Choroid plexus epithelial cell (primary cell): Measurements from ENCODE around the gene UGT2A2.

Source experiments
- DNase-seq: peaks from one replicate; pipeline ENCODE4 v3.0.0-alpha.2; 2010; ENCODE audit warnings: low read depth
- H3K4me3 ChIP-seq: 2 replicates; pipeline ENCODE4 v1.5.1; 2011; ENCODE audit warnings: low read depth, mild to moderate bottlenecking, control low read depth, low read length, moderate library complexity
- CTCF ChIP-seq: conservative IDR thresholded peaks from 2 replicates; pipeline ENCODE4 v1.5.1; 2011; ENCODE audit warnings: low read depth, mild to moderate bottlenecking, control low read depth, inconsistent platforms, low read length, moderate library complexity

The UGT2A2 gene

GRCh38 chr4:69610484-69610883 is 29.0 kb downstream of the UGT2A2 start:
- DNase-seq = no peak
- no peak overlapping the region for H3K4me3 ChIP-seq
- TF ChIP-seq CTCF = no peak

DNA sequence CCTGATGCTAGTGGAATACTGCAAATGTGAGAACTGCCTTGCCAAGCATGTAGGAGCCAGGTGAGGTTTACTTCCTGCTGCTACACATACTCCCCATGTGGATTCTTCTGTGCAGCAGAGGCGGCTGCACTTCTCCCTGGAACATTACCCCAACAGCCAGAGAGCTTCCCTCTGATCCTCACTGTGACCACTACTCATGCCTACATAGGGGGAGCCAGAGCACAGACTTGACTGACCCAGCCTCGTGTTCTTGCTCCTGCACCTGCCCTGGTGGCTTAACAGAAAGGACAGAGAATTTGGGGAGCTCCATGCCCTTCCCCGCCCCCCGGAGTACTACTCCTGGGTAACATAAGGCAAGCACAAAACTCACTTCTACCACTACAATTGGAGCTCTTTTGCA is 38.4 kb downstream of the UGT2A2 start:
- no peak overlapping the region for H3K4me3 ChIP-seq
- TF ChIP-seq CTCF = no peak
- no peak for DNase-seq

- no peak for DNase-seq
- TF ChIP-seq CTCF = no peak
- H3K4me3 ChIP-seq = no peak overlapping the region
Observed at GRCh38 chr4:69600013-69600412, 39.4 kb downstream of the UGT2A2 start.

DNA sequence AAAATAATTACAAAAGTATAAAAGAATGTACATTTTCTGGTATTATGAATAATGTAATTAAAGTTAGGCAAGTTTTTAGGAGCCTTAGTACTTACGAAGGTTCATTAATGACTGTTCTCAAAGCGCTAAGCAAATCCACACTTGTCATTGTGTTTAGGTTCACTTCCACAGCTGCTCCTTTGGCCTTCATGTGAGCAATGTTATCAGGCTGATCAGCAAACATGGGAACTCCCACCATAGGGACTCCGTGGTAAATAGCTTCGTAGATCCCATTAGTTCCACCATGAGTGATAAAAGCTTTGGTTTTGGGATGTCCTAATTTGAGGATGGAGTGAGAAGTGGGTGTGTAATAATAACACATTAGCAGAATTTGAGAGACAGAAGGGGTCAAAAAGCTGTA is 45.1 kb downstream of the UGT2A2 start:
- no peak for TF ChIP-seq CTCF
- DNase-seq = no peak
- H3K4me3 ChIP-seq = no peak overlapping the region

DNA sequence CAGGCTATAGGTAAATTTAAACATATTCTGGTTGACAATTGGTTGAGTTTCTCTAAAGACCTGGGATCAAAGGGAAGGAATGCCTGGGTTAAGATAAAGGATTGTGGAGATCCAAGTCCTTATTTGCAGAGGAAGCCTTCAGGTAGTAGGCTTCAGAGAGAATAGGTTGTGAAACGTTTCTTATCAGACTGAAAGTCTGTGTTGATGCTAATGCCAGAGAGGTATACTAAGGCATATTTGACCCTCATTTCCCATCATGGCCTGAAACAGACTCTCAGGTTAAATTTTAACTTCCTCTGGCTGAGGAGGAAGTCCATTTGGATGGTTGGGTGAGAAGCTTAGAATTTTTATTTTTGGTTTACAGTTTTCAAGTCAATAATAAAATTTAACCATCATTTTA is 48.1 kb downstream of the UGT2A2 start:
- no peak for TF ChIP-seq CTCF
- no peak for DNase-seq
- H3K4me3 ChIP-seq = no peak overlapping the region

DNA sequence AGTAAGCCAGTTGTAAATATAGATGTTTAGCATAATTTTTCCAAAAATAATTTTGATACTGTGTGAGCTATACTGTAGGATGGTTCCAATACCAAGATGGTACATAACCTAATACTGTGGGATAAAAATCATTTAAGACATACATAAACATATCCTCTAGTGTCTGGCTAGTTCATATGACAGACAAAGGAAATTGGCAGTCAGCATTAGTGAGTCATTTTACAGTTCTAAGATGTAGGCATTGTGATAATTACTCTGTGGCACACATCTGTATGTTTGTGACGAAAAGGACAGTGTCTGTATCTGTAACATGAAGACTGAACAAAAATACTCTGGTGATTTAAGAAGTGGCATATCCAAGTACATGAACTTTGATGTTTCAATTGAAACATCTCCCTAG is 49.6 kb downstream of the UGT2A2 start:
- no peak for TF ChIP-seq CTCF
- H3K4me3 ChIP-seq = no peak overlapping the region
- DNase-seq = no peak

- no peak for TF ChIP-seq CTCF
- no peak overlapping the region for H3K4me3 ChIP-seq
- no peak for DNase-seq
Observed at GRCh38 chr4:69584135-69584534, 55.3 kb downstream of the UGT2A2 start.
